B cell (primary cell): ENCODE measurements around the gene MPDZ.

ENCODE experiments used
- EZH2 ChIP-seq: IDR thresholded peaks from 2 replicates; pipeline ENCODE4 v1.6.1; 2012; ENCODE audit warnings: borderline replicate concordance, low read depth, mild to moderate bottlenecking, moderate library complexity, low read length; ENCODE audit not compliant: insufficient read depth, poor library complexity, severe bottlenecking
- TF ChIP-seq, protein P1 (sequence below): fragments of 200-600 bp; IDR thresholded peaks from one replicate; pipeline ENCODE4 v1.8.0; 2022; ENCODE audit warnings: antibody characterized with exemption, mild to moderate bottlenecking

DNA sequence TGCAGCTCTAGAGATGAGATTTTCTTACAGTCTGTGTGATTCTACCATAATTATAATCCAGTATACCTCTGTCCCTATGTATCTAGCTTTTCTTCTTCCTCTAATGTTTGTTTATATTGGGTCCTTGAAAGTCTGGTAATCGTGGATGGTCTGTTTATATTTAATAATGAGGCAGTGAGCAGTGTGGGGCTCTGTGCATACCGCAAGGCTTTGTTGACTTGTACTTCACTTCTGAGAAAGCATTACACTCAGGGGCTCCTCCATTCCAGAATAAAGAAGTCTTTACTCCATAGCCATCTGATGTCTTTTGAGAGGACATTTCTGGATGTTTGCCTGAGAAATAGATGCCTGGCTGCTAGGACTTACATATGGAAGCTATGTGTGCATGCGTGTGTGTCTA is 4.5 kb upstream of the MPDZ start:
- TF ChIP-seq, protein P1, sequence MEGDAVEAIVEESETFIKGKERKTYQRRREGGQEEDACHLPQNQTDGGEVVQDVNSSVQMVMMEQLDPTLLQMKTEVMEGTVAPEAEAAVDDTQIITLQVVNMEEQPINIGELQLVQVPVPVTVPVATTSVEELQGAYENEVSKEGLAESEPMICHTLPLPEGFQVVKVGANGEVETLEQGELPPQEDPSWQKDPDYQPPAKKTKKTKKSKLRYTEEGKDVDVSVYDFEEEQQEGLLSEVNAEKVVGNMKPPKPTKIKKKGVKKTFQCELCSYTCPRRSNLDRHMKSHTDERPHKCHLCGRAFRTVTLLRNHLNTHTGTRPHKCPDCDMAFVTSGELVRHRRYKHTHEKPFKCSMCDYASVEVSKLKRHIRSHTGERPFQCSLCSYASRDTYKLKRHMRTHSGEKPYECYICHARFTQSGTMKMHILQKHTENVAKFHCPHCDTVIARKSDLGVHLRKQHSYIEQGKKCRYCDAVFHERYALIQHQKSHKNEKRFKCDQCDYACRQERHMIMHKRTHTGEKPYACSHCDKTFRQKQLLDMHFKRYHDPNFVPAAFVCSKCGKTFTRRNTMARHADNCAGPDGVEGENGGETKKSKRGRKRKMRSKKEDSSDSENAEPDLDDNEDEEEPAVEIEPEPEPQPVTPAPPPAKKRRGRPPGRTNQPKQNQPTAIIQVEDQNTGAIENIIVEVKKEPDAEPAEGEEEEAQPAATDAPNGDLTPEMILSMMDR, result no peak
- TF ChIP-seq EZH2, result no peak
